ENCODE data around the gene POMP. TPM values are rescaled to one million over a fixed set of nuclear protein-coding genes. Genes with fewer than 3 reads are reported as not detected.

The POMP gene
- total RNA-seq, 1 experiment from 2014 or later: 102 TPM

GRCh38 chr13:28640861-28641599 is 17.9 kb upstream of the POMP start:
- no peak overlapping the region; a peak in 1 of 7 replicates for H3K27ac Mint-ChIP-seq
- no peak overlapping the region for H3K18ac ChIP-seq (ENCODE audit: insufficient read length, low read depth, low read length)
- peaks cover 0 to 3% of the 10 kb centered on the region in 2 experiments; a peak in 1 of 5 replicates for H3K9me3 Mint-ChIP-seq
- no peak overlapping the region for H3K56ac ChIP-seq (ENCODE audit: insufficient read length, low read depth, low read length)
- no peaks in the 10 kb centered on the region for H3K4me1 ChIP-seq (ENCODE audit: insufficient read depth, low read length)
- H2BK120ac ChIP-seq (ENCODE audit: low read depth, low read length, poor library complexity, severe bottlenecking): no peak overlapping the region
- no peak overlapping the region for H2AK5ac ChIP-seq (ENCODE audit: insufficient read length, low read length)
- no peak for DNase-seq
- no peaks in the 10 kb centered on the region for H3K9me3 ChIP-seq (ENCODE audit: control insufficient read depth, low read depth, low read length)
- no peak overlapping the region for H3K27ac ChIP-seq (ENCODE audit: insufficient read length, low read depth, low read length)
- WGBS (ENCODE audit: extremely low coverage, insufficient read length, low lambda C conversion rate): no CpG with 5 or more reads among the region's 12 CpGs
- no peaks in the 10 kb centered on the region for H4K20me1 ChIP-seq (ENCODE audit: control insufficient read depth, insufficient read depth, insufficient read length)
- H4K8ac ChIP-seq (replicated peaks; ENCODE audit: insufficient read length, low read depth, low read length): no peak overlapping the region
- TF ChIP-seq, protein P1, sequence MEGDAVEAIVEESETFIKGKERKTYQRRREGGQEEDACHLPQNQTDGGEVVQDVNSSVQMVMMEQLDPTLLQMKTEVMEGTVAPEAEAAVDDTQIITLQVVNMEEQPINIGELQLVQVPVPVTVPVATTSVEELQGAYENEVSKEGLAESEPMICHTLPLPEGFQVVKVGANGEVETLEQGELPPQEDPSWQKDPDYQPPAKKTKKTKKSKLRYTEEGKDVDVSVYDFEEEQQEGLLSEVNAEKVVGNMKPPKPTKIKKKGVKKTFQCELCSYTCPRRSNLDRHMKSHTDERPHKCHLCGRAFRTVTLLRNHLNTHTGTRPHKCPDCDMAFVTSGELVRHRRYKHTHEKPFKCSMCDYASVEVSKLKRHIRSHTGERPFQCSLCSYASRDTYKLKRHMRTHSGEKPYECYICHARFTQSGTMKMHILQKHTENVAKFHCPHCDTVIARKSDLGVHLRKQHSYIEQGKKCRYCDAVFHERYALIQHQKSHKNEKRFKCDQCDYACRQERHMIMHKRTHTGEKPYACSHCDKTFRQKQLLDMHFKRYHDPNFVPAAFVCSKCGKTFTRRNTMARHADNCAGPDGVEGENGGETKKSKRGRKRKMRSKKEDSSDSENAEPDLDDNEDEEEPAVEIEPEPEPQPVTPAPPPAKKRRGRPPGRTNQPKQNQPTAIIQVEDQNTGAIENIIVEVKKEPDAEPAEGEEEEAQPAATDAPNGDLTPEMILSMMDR (conservative IDR thresholded peaks at IDR 0.05): no peak
- H2BK15ac ChIP-seq (ENCODE audit: low read depth, low read length): no peak overlapping the region
- no peaks in the 10 kb centered on the region for H3K27me3 ChIP-seq (ENCODE audit: insufficient read depth, low read length)
- no peak overlapping the region for H2BK20ac ChIP-seq (ENCODE audit: low read depth, low read length, poor library complexity, severe bottlenecking)
- no peaks in the 10 kb centered on the region for H3K79me2 ChIP-seq (ENCODE audit: insufficient read depth, low read length)
- H3K4me3 Mint-ChIP-seq: no peak overlapping the region
- no peak overlapping the region for H3K4ac ChIP-seq (ENCODE audit: low read depth, low read length)
- H4K5ac ChIP-seq (ENCODE audit: insufficient read length, low read depth, low read length): no peak overlapping the region
- peaks cover 11 to 13% of the 10 kb centered on the region in 2 experiments for H3K4me1 Mint-ChIP-seq
- no peaks in the 10 kb centered on the region for H3K79me1 ChIP-seq (ENCODE audit: insufficient read depth, low read depth, low read length, poor library complexity, severe bottlenecking)
- no peak overlapping the region for H3K9ac ChIP-seq (ENCODE audit: extremely low read depth, insufficient read length, low read length)
- no peaks in the 10 kb centered on the region for H3K23me2 ChIP-seq (ENCODE audit: insufficient read length, low read depth, low read length, poor library complexity, severe bottlenecking)
- no peak overlapping the region for H2BK5ac ChIP-seq (ENCODE audit: insufficient read length, low read length)
- no peak overlapping the region for H3K4me2 ChIP-seq (ENCODE audit: insufficient read depth, insufficient read length, low read length)
- H3K36me3 Mint-ChIP-seq (ENCODE audit: insufficient read depth in 1 of 3, low read depth in 3 of 3): no peaks in the 10 kb centered on the region
- H3T11ph ChIP-seq (ENCODE audit: low read length): no peak overlapping the region
- H4K91ac ChIP-seq (ENCODE audit: insufficient read length, low read depth, low read length): no peak overlapping the region
- H2BK12ac ChIP-seq (ENCODE audit: insufficient read length, low read depth, low read length): no peak overlapping the region
- H2AFZ ChIP-seq (ENCODE audit: low read length): no peak overlapping the region
- H3K14ac ChIP-seq (ENCODE audit: insufficient read depth, low read length): no peak overlapping the region
- H3K23ac ChIP-seq (ENCODE audit: insufficient read length, low read depth, low read length): no peak overlapping the region
- no peaks in the 10 kb centered on the region for H3K27me3 Mint-ChIP-seq (ENCODE audit: low read depth)

All from H9 (cell line).